GM12873 (cell line): Measurements from ENCODE around the gene TRPV5.

Source experiments
- TF ChIP-seq, protein P1 (sequence below): IDR thresholded peaks from 2 replicates; pipeline ENCODE4 v1.5.1; 2012; ENCODE audit warnings: low read depth, mild to moderate bottlenecking, moderate library complexity, low read length, control low read depth; ENCODE audit not compliant: insufficient read depth; ENCODE audit errors: missing control alignments

The TRPV5 gene

GRCh38 chr7:142864980-142865747 lies 68.4 kb downstream of the TRPV5 start:
- TF ChIP-seq, protein P1, sequence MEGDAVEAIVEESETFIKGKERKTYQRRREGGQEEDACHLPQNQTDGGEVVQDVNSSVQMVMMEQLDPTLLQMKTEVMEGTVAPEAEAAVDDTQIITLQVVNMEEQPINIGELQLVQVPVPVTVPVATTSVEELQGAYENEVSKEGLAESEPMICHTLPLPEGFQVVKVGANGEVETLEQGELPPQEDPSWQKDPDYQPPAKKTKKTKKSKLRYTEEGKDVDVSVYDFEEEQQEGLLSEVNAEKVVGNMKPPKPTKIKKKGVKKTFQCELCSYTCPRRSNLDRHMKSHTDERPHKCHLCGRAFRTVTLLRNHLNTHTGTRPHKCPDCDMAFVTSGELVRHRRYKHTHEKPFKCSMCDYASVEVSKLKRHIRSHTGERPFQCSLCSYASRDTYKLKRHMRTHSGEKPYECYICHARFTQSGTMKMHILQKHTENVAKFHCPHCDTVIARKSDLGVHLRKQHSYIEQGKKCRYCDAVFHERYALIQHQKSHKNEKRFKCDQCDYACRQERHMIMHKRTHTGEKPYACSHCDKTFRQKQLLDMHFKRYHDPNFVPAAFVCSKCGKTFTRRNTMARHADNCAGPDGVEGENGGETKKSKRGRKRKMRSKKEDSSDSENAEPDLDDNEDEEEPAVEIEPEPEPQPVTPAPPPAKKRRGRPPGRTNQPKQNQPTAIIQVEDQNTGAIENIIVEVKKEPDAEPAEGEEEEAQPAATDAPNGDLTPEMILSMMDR, result no peak

- TF ChIP-seq, protein P1, result no peak
These were observed 69.5 kb downstream of the TRPV5 start for GRCh38 chr7:142863891-142864685.

DNA sequence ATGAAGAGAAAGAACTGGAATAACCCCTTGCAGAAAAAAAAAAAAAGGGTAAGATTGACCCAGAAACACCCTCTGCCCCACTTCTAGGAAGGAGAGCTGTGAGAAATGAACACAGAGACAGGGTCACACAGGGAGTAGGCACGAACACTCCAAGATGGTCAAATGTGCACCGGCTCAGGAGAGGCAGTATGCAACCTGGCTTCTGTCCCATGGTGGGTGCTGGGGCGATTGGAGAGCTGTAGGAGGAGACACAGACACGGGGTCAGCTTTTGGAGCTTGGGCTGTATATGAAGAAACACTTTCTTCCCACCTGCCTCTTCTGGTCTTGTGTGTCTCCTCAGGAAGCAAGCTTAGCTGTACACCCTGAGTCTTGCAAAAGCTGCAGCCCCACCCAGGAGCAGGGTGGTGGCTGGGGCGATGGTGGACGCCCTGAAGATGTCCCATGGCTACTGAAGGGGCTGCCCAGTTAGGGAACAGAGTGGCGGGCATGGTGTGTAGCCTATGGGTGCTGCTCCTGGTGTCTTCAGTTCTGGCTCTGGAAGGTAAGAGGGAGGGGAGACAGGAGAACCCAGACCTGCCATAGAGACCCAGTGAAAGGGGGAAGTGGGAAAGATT lies 70.7 kb downstream of the TRPV5 start:
- TF ChIP-seq, protein P1, result no peak

DNA sequence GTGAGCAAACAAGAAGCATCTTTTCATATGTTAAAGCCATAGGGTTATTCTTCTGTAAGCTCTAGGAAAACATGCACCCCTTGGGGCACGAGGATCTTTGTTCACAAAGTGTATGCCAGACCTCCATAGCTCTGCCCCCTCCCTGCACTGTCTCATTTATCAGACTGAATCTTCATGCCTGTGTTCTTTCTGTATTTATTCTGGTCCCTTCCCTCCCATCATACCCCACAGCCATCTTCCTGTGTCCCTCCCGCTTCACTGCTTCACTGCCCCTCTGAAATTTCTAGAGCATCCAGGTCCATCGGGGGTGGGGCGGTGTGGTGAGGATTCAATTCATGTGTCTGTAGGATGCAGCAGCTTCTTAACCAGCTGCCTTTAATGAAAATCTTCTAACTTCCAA lies 71.2 kb downstream of the TRPV5 start:
- TF ChIP-seq, protein P1, result no peak

GRCh38 chr7:142860968-142861367 lies 72.6 kb downstream of the TRPV5 start:
- TF ChIP-seq, protein P1, result no peak

- TF ChIP-seq, protein P1, result no peak
These were observed 73.7 kb downstream of the TRPV5 start for GRCh38 chr7:142859829-142860228.

DNA sequence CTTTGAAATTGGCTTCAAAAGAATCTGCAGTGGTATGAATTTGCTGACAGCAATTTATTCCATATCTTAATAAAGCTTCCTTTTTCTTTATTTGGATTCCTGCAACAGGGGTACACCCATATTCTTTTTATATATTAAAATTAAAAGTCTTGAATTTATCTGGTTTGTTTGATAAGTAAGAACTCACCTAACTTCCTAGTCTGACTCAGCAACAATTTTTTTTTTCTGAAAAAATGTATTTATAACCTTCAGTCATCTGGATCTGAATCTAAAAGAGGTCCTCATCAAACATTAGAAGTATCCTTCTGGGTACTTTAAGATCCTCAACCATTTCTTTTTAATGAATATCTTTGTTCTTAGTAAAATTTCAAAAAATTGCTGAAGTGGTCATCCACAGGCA lies 74.1 kb downstream of the TRPV5 start:
- TF ChIP-seq, protein P1, result no peak
